Stimulated activated naive B cell treated with anti-CD40 and anti-IgM and Interleukin-4, amounts not matched to agents 10 μg/mL and 1 μg/mL and 100 μg/mL, for 72 hours (primary cell): ENCODE data around the gene GDAP1L1.

Experiments used
- ATAC-seq, 2 donors: fragments of 150-1000 bp; cut with Tn5 transposase; replicated peaks; 2 replicates each; pipeline ENCODE4 v1.10.0; 2021; ENCODE audit warnings: moderate library complexity in 1 of 2
- DNase-seq: peaks from one replicate; pipeline ENCODE4 v3.0.0; 2021
- H3K27ac Mint-ChIP-seq: one replicate; pipeline ENCODE4 v1.8.0; 2022; ENCODE audit warnings: mild to moderate bottlenecking, mixed read lengths
- H3K27me3 Mint-ChIP-seq, 2 donors: one replicate each; pipeline ENCODE4 v1.8.0; 2022; ENCODE audit warnings: mixed read lengths in 2 of 2
- H3K36me3 Mint-ChIP-seq, 2 donors: one replicate each; pipeline ENCODE4 v1.8.0; 2022; ENCODE audit warnings: mixed read lengths in 2 of 2, mild to moderate bottlenecking in 1 of 2
- H3K4me1 Mint-ChIP-seq, 2 donors: one replicate each; pipeline ENCODE4 v1.8.0; 2022; ENCODE audit warnings: mixed read lengths in 2 of 2, mild to moderate bottlenecking in 1 of 2
- H3K4me3 Mint-ChIP-seq, 2 donors: one replicate each; pipeline ENCODE4 v1.8.0; 2022; ENCODE audit warnings: mild to moderate bottlenecking in 2 of 2, mixed read lengths in 2 of 2, moderate library complexity in 1 of 2
- H3K9me3 Mint-ChIP-seq, 2 donors: one replicate each; pipeline ENCODE4 v1.8.0; 2022; ENCODE audit warnings: mixed read lengths in 2 of 2, mild to moderate bottlenecking in 1 of 2

The GDAP1L1 gene

DNA sequence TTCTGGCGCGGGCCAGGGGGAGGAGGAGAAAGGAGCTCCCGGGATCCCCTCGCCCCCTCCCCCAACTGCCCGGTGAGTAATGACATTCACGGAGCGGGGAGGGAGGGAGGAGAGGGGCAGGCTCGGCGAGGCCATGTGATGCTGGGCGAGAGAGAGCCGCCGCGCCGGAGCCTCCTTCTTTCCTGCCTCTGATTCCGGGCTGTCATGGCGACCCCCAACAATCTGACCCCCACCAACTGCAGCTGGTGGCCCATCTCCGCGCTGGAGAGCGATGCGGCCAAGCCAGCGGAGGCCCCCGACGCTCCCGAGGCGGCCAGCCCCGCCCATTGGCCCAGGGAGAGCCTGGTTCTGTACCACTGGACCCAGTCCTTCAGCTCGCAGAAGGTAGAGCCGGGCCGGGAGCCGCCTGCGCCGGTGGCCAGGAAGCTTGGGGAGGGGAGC, at the start of gene GDAP1L1:
Gene GDAP1L1, plus strand, starts transcription at position 178 of the 441 bp plus-strand sequence. Its CDS starts 27 bp downstream, at position 205.
- no peak within 1 kb of the TSS for H3K27ac Mint-ChIP-seq
- H3K9me3 Mint-ChIP-seq = peaks cover 0 to 1% of the 10 kb centered on the region in 2 donors
- peak within 1 kb of the TSS in 1 of 2 donors; percentile 32 for H3K4me3 Mint-ChIP-seq
- DNase-seq = no peak
- peaks cover under 1 to 3% of the 10 kb centered on the region in 2 donors for H3K36me3 Mint-ChIP-seq
- peaks cover 39 to 43% of the 10 kb centered on the region in 2 donors for H3K27me3 Mint-ChIP-seq
- H3K4me1 Mint-ChIP-seq = peaks cover 2 to 15% of the 10 kb centered on the region in 2 donors
- ATAC-seq = no peak

DNA sequence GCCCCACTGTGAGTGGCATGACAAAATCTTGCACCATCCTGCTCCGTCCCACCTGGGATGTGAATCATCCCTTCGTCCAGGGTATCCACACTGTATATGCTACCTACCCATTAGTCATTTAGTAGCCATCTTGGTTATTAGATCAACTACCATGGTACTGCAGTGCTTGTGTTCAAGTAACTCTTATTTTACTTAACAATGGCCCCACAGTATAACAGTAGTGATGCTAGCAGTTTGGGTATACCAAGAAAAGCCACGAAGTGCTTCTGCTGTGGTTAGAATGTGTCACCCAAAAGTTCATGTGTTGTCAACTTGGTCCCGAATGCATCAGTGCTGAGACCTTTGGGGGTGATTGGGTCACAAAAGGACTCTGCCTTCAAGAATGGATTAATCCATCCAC, 48.2 kb upstream of the GDAP1L1 start:
- Mint-ChIP-seq H3K4me1 (peaks cover 13 to 25% of the 10 kb centered on the region in 2 donors), H3K36me3 (peaks cover 35 to 44% of the 10 kb centered on the region in 2 donors), H3K27me3 (no peaks in the 10 kb centered on the region), H3K4me3 (no peak overlapping the region), H3K27ac (no peak overlapping the region), H3K9me3 (no peaks in the 10 kb centered on the region)
- DNase-seq (no peak), ATAC-seq (peak; percentile 61 to 76)

GRCh38 chr20:44199877-44200276, 47.2 kb upstream of the GDAP1L1 start:
- Mint-ChIP-seq H3K27me3 (no peaks in the 10 kb centered on the region), H3K4me1 (peaks cover 14 to 32% of the 10 kb centered on the region in 2 donors), H3K27ac (peak overlapping the region; percentile 63), H3K36me3 (peaks cover 35 to 44% of the 10 kb centered on the region in 2 donors), H3K9me3 (no peaks in the 10 kb centered on the region), H3K4me3 (no peak overlapping the region)
- DNase-seq (no peak), ATAC-seq (no peak)

DNA sequence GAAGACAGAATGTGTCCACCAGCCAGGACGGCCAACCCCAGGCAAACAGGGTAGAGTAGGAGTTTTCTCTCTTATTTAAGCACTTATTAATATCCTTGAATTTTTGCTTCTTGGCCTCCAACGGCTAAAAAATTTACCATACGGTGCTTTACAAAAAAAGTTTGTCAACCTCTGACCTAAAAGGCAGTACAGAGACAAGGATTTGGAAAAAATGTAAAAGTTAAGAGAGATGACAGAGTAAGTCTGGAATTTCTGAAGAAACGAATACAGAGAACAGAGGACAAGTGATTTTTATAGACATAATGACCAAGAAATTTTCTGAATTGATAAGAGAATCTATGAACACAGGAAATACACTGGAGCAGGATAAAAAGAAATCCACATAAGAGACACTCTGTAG, 46.7 kb upstream of the GDAP1L1 start:
- no peak overlapping the region for H3K27ac Mint-ChIP-seq
- peaks cover 14 to 33% of the 10 kb centered on the region in 2 donors for H3K4me1 Mint-ChIP-seq
- H3K4me3 Mint-ChIP-seq = no peak overlapping the region
- peaks cover 35 to 46% of the 10 kb centered on the region in 2 donors for H3K36me3 Mint-ChIP-seq
- ATAC-seq = no peak
- H3K27me3 Mint-ChIP-seq = no peaks in the 10 kb centered on the region
- DNase-seq = no peak
- H3K9me3 Mint-ChIP-seq = no peaks in the 10 kb centered on the region

DNA sequence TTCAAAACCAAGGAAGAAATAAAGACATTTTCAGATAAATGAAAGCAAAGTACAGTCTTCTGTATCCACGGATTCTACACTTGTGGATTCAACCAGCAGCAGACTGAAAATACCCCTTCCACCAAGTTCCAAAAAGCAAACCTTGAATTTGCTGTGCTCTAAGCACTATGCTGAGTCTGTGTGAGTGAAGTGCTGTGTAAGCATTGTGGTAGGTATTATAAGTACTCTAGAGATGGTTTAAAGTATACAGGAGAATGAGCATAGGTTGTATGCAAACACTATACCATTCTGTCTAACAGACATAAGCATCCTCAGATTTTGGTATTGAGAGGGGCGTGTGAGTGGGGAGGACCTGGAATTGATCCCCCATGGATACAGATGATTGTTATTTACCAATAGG, 46.1 kb upstream of the GDAP1L1 start:
- ATAC-seq = no peak
- H3K27ac Mint-ChIP-seq = no peak overlapping the region

GRCh38 chr20:44203161-44203560, 43.9 kb upstream of the GDAP1L1 start:
- DNase-seq (no peak), ATAC-seq (no peak)
- Mint-ChIP-seq H3K9me3 (no peaks in the 10 kb centered on the region), H3K27me3 (no peaks in the 10 kb centered on the region), H3K27ac (no peak overlapping the region), H3K4me3 (no peak overlapping the region), H3K36me3 (peaks cover 31 to 46% of the 10 kb centered on the region in 2 donors), H3K4me1 (peaks cover 23 to 54% of the 10 kb centered on the region in 2 donors)

More for the DNA sequence above, 46.1 kb upstream of the GDAP1L1 start:
- H3K36me3 Mint-ChIP-seq = peaks cover 35 to 48% of the 10 kb centered on the region in 2 donors
- no peaks in the 10 kb centered on the region for H3K9me3 Mint-ChIP-seq
- no peak for DNase-seq
- H3K4me3 Mint-ChIP-seq = no peak overlapping the region
- H3K4me1 Mint-ChIP-seq = peaks cover 12 to 33% of the 10 kb centered on the region in 2 donors
- no peaks in the 10 kb centered on the region for H3K27me3 Mint-ChIP-seq

DNA sequence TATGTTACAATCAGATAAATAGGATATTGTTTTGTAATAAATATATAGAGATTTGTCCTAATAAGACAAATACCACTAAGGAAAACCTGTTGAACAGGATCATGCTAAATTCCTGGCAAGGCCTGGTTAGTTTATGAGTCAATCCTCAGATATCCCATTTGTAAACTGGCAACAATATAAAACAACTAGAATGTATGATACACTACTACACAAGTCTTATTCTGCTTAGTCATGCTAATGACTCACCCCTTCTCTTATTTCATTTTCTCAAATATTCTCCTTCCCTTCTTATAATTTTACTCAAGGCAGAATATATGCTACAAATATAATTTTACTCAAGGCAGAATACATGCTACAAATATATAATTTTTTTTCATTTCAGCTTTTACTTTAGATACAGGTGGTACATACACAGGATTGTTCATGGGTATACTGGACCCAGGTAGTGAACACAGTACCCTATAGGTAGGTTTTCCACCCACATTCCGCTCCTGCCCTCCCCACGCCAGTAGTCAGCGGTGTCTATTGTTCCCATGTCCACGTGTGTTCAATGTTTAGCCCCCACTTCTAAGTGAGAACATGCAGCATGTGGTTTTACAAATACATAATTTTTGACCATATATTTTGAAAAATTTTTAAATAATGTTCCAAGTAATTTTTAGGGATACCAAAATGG, 42.8 kb upstream of the GDAP1L1 start:
- H3K27me3 Mint-ChIP-seq = no peaks in the 10 kb centered on the region
- H3K27ac Mint-ChIP-seq = peak overlapping the region; percentile 31
- peaks cover 25 to 41% of the 10 kb centered on the region in 2 donors for H3K36me3 Mint-ChIP-seq

GRCh38 chr20:44204832-44205215, 42.3 kb upstream of the GDAP1L1 start:
- Mint-ChIP-seq H3K27me3 (no peaks in the 10 kb centered on the region), H3K4me1 (peaks cover 32 to 62% of the 10 kb centered on the region in 2 donors), H3K9me3 (no peaks in the 10 kb centered on the region), H3K27ac (no peak overlapping the region), H3K36me3 (peaks cover 21 to 36% of the 10 kb centered on the region in 2 donors), H3K4me3 (no peak overlapping the region)
- ATAC-seq = no peak
- no peak for DNase-seq

More for the DNA sequence above, 42.8 kb upstream of the GDAP1L1 start:
- no peaks in the 10 kb centered on the region for H3K9me3 Mint-ChIP-seq
- no peak for DNase-seq
- H3K4me1 Mint-ChIP-seq = peaks cover 30 to 62% of the 10 kb centered on the region in 2 donors
- ATAC-seq = no peak
- no peak overlapping the region for H3K4me3 Mint-ChIP-seq

GRCh38 chr20:44206132-44206531, 41.0 kb upstream of the GDAP1L1 start:
- H3K4me3 Mint-ChIP-seq = peak overlapping the region in 1 of 2 donors; percentile 16
- H3K9me3 Mint-ChIP-seq = no peaks in the 10 kb centered on the region
- ATAC-seq (no peak), DNase-seq (no peak)
- no peaks in the 10 kb centered on the region for H3K27me3 Mint-ChIP-seq
- H3K27ac Mint-ChIP-seq = no peak overlapping the region
- H3K4me1 Mint-ChIP-seq = peaks cover 29 to 59% of the 10 kb centered on the region in 2 donors
- peaks cover 16 to 24% of the 10 kb centered on the region in 2 donors for H3K36me3 Mint-ChIP-seq

DNA sequence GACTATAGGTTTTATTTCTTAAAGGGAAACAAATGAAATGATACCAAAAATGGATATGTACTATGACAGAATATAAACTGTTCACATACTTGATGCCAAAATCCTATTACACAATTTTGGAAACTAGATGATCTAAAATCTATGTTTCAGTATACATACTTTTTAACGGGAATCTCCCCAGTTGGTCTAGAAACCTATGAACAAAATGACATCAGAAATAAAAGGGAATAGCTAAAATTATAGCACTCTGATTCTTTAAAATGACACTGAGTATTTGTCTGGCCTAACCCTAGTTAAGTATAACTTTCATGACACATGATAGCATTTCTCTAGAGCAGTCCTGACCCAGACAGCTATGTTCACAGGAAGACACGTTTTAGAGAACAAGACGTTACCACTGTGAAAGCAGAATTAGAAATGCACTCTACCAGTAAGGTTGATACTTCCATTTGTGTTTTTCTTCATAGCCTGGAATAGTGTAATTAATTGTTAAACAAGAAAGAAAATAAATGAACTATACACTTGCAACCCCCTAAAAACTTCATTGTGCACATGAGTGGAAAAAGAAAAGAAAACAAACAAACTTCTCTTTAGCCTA, 39.9 kb upstream of the GDAP1L1 start:
- H3K27ac Mint-ChIP-seq = peak overlapping the region; percentile 37
- no peak for DNase-seq
- peaks cover 8 to 14% of the 10 kb centered on the region in 2 donors for H3K36me3 Mint-ChIP-seq
- H3K27me3 Mint-ChIP-seq = no peaks in the 10 kb centered on the region
- no peak for ATAC-seq
- H3K9me3 Mint-ChIP-seq = no peaks in the 10 kb centered on the region
- peaks cover 31 to 59% of the 10 kb centered on the region in 2 donors for H3K4me1 Mint-ChIP-seq
- peak overlapping the region; percentile 62 to 63 for H3K4me3 Mint-ChIP-seq

GRCh38 chr20:44208165-44208564, 38.9 kb upstream of the GDAP1L1 start:
- ATAC-seq (no peak), DNase-seq (no peak)
- Mint-ChIP-seq H3K4me3 (peak overlapping the region; percentile 98), H3K27ac (peak overlapping the region; percentile 97), H3K4me1 (peaks cover 31 to 59% of the 10 kb centered on the region in 2 donors), H3K36me3 (peaks cover 4 to 10% of the 10 kb centered on the region in 2 donors), H3K27me3 (no peaks in the 10 kb centered on the region), H3K9me3 (no peaks in the 10 kb centered on the region)

- no peak for DNase-seq
- peaks cover 29 to 59% of the 10 kb centered on the region in 2 donors for H3K4me1 Mint-ChIP-seq
- H3K27ac Mint-ChIP-seq = peak overlapping the region; percentile 97
- H3K36me3 Mint-ChIP-seq = peaks cover 4 to 7% of the 10 kb centered on the region in 2 donors
- ATAC-seq = no peak
- H3K27me3 Mint-ChIP-seq = no peaks in the 10 kb centered on the region
- peak overlapping the region; percentile 98 for H3K4me3 Mint-ChIP-seq
- H3K9me3 Mint-ChIP-seq = no peaks in the 10 kb centered on the region
Measured at GRCh38 chr20:44208770-44209169, 38.3 kb upstream of the GDAP1L1 start.

DNA sequence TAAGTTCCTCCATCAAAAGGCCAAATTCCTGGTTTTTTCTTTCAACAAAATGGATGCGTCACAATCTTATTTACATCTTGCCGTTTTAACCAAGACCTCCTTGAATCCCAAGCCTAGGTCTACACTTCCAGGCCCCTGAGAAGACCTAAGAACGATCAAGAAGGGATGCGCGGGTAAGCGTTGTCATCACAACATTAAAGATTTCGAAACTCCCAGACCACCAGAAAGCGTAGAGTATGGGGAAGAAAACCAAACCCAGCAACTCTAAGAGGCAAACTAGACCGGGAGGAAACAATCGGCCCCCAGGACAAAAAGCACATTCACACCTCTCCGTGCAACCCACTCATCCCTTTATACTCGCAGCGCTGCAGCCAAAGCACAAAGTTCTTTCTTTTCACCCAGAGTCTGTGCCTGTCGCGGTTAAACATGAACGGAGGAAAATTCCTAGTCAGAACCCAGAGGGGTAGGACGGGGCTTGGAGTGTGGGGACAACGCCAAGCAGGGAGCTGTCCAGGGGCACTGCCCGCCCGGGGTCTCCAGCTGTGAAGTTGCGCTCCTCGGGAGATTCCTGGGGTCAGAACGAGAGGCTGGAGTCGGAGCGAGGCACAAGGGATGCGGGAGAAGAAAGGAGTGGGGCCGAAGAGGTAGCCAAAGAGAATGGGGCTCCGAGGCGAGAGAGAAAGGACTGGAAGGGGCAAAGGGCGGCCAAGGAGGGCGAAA, 37.3 kb upstream of the GDAP1L1 start:
- Mint-ChIP-seq H3K27ac (peak overlapping the region; percentile 97), H3K27me3 (no peaks in the 10 kb centered on the region), H3K36me3 (peaks cover 4 to 7% of the 10 kb centered on the region in 2 donors), H3K4me1 (peaks cover 27 to 54% of the 10 kb centered on the region in 2 donors), H3K9me3 (no peaks in the 10 kb centered on the region), H3K4me3 (peak overlapping the region; percentile 98)
- no peak for DNase-seq
- no peak for ATAC-seq

DNA sequence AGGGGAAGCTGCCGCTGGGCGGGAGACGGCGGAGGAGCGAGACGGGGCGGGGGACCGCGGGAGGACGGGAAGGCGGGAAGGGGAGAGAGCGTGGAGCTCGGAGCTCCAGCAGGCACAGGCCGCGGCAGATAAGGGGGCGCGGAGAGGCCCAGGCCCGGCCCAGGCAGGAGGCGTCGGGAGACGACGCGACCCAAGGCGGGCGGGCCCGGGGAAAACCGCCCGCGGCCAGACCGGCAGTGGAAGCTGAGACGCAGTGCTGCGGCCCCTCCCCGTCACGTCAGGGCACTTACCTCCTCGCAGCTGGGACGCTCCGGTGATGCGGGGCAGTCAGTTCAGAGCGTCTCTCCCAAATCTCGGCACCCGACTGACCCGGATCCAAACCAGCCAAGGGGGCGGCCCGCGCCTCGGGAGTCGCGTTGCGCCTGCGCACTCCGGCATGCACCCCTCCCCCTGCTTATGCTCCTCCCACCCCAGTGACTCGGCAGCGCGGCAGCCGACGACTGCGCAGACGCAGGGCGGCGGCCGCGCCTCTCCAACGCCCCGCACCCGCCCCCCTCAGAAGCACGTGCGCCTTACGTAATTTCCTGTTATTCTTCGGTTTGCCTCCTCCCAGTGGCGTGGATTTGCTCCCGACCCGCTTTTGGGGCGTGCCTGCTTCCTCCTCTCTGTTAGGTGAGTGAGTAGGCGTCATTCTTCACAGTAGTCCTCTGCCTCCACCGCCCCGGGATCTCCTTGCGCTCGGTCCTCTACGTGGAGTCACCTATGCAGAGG, 36.5 kb upstream of the GDAP1L1 start, which contains the start of gene OSER1:
Gene OSER1, minus strand, starts transcription at position 366 of the 771 bp plus-strand sequence. CDS start 3,814 bp downstream, outside the sequence.
- H3K36me3 Mint-ChIP-seq = peaks cover 4 to 8% of the 10 kb centered on the region in 2 donors
- peak within 1 kb of the TSS; percentile 97 for H3K27ac Mint-ChIP-seq
- peak; percentile 95 for DNase-seq
- peak within 1 kb of the TSS; percentile 98 for H3K4me3 Mint-ChIP-seq
- peaks cover 32 to 58% of the 10 kb centered on the region in 2 donors for H3K4me1 Mint-ChIP-seq
- H3K9me3 Mint-ChIP-seq = no peaks in the 10 kb centered on the region
- peak; percentile 82 to 85 for ATAC-seq
- no peaks in the 10 kb centered on the region for H3K27me3 Mint-ChIP-seq
